Thymus (tissue), 11 donors: ENCODE data around the gene IL21R. TPM values are rescaled to one million over a fixed set of nuclear protein-coding genes. Genes with fewer than 3 reads are reported as not detected.

Source experiments
- DNase-seq, 9 donors: peaks; one replicate each; pipeline ENCODE4 v3.0.0-alpha.2; 2013; ENCODE audit warnings: low spot score in 9 of 9, low read depth in 6 of 9, missing footprints in 1 of 9
- H3K27ac ChIP-seq, 2 donors: one replicate each; pipeline ENCODE4 v1.5.1; 2013; ENCODE audit warnings: control low read depth in 1 of 2, low read depth in 1 of 2, low read length in 1 of 2, mild to moderate bottlenecking in 1 of 2, moderate library complexity in 1 of 2
- H3K27me3 ChIP-seq, 2 donors: one replicate each; pipeline ENCODE4 v1.5.1; 2013; ENCODE audit warnings: low read length in 1 of 2; ENCODE audit not compliant: control insufficient read depth in 2 of 2, insufficient read depth in 1 of 2
- H3K36me3 ChIP-seq, 2 donors: one replicate each; pipeline ENCODE4 v1.5.1; 2013; ENCODE audit warnings: low read length in 1 of 2, mild to moderate bottlenecking in 1 of 2, moderate library complexity in 1 of 2; ENCODE audit not compliant: control insufficient read depth in 2 of 2, insufficient read depth in 2 of 2
- H3K4me1 ChIP-seq, 2 donors: one replicate each; pipeline ENCODE4 v1.5.1; 2013; ENCODE audit warnings: low read length in 2 of 2; ENCODE audit not compliant: control insufficient read depth in 2 of 2, insufficient read depth in 2 of 2
- H3K4me3 ChIP-seq, 2 donors: one replicate each; pipeline ENCODE4 v1.5.1; 2013; ENCODE audit warnings: low read length in 2 of 2, control low read depth in 1 of 2, mild to moderate bottlenecking in 1 of 2
- H3K9me3 ChIP-seq, 2 donors: one replicate each; pipeline ENCODE4 v1.5.1; 2013; ENCODE audit warnings: low read length in 1 of 2, mild to moderate bottlenecking in 1 of 2; ENCODE audit not compliant: control insufficient read depth in 2 of 2, insufficient read depth in 1 of 2
- WGBS: extraction: QIAGEN DNeasy Blood & Tissue Kit; methylation state at CpG from one replicate; pipeline ENCODE4 v1.1.7; 2013; 5-methylcytosine and 5-hydroxymethylcytosine counted together
- polyA plus RNA-seq: library from polyadenylated mRNA; stranded (reverse); fragments of 200-250 nt; gene quantifications from one replicate; pipeline ENCODE4 v1.2.3, GENCODE V29; 2013
- total RNA-seq: library from RNA; stranded (reverse); fragments of 120-200 nt; gene quantifications from one replicate; pipeline ENCODE4 v1.2.4, GENCODE V29; 2013
- donor health status: healthy.

Gene IL21R
- total and polyA plus RNA-seq, 2 donors: 10.7 to 12.8 TPM

- Histone ChIP-seq H3K4me3 (no peak overlapping the region), H3K9me3 (no peaks in the 10 kb centered on the region), H3K36me3 (peaks cover 0 to 3% of the 10 kb centered on the region in 2 donors), H3K4me1 (peaks cover 10 to 21% of the 10 kb centered on the region in 2 donors), H3K27ac (no peak overlapping the region), H3K27me3 (no peaks in the 10 kb centered on the region)
- DNase-seq: no peak
- WGBS: 97% methylated on average over 5 of the region's 5 CpGs
Observed at GRCh38 chr16:27363246-27363632, 38.7 kb upstream of the IL21R start.

- Histone ChIP-seq H3K4me3 (no peak overlapping the region), H3K36me3 (peaks cover 0 to 3% of the 10 kb centered on the region in 2 donors), H3K4me1 (peaks cover 13 to 26% of the 10 kb centered on the region in 2 donors), H3K27me3 (no peaks in the 10 kb centered on the region), H3K9me3 (no peaks in the 10 kb centered on the region), H3K27ac (no peak overlapping the region)
- 97% methylated on average over 9 of the region's 9 CpGs for WGBS
- DNase-seq: no peak
Observed at GRCh38 chr16:27363797-27364196, 38.2 kb upstream of the IL21R start.

- H3K4me1 ChIP-seq: peaks cover 13 to 30% of the 10 kb centered on the region in 2 donors
- H3K27ac ChIP-seq: no peak overlapping the region
- WGBS: 86% methylated on average over 6 of the region's 6 CpGs
- H3K36me3 ChIP-seq: peaks cover 0 to 3% of the 10 kb centered on the region in 2 donors
- H3K4me3 ChIP-seq: no peak overlapping the region
- H3K27me3 ChIP-seq: no peaks in the 10 kb centered on the region
- no peak for DNase-seq
- H3K9me3 ChIP-seq: peaks cover 0 to 2% of the 10 kb centered on the region in 2 donors
Observed at GRCh38 chr16:27364493-27365141, 37.4 kb upstream of the IL21R start.

GRCh38 chr16:27365142-27366089, 36.6 kb upstream of the IL21R start:
- Histone ChIP-seq H3K36me3 (peaks cover 0 to 3% of the 10 kb centered on the region in 2 donors), H3K9me3 (peaks cover 0 to 10% of the 10 kb centered on the region in 2 donors), H3K27ac (no peak overlapping the region), H3K4me3 (no peak overlapping the region), H3K27me3 (no peaks in the 10 kb centered on the region), H3K4me1 (peaks cover 13 to 30% of the 10 kb centered on the region in 2 donors)
- 98% methylated on average over 7 of the region's 7 CpGs for WGBS
- no peak for DNase-seq

GRCh38 chr16:27366687-27367460, 35.1 kb upstream of the IL21R start:
- Histone ChIP-seq H3K4me3 (no peak overlapping the region), H3K27me3 (no peaks in the 10 kb centered on the region), H3K9me3 (peaks cover 0 to 16% of the 10 kb centered on the region in 2 donors), H3K4me1 (peaks cover 13 to 30% of the 10 kb centered on the region in 2 donors), H3K27ac (peak overlapping the region; percentile 77 to 99), H3K36me3 (peaks cover 0 to 3% of the 10 kb centered on the region in 2 donors)
- WGBS: 53% methylated on average over 14 of the region's 14 CpGs
- no peak for DNase-seq

GRCh38 chr16:27367461-27368357, 34.3 kb upstream of the IL21R start:
- H3K27me3 ChIP-seq: no peaks in the 10 kb centered on the region
- peak overlapping the region; percentile 84 to 99 for H3K27ac ChIP-seq
- peaks cover 0 to under 1% of the 10 kb centered on the region in 2 donors for H3K36me3 ChIP-seq
- H3K9me3 ChIP-seq: peaks cover 0 to 16% of the 10 kb centered on the region in 2 donors
- 3% methylated on average over 27 of the region's 27 CpGs for WGBS
- H3K4me1 ChIP-seq: peaks cover 16 to 39% of the 10 kb centered on the region in 2 donors
- DNase-seq: peak; percentile 69 to 93 (median 78)
- H3K4me3 ChIP-seq: peak overlapping the region in 1 of 2 donors; percentile 35

- Histone ChIP-seq H3K27ac (peak overlapping the region; percentile 84 to 99), H3K4me1 (peaks cover 16 to 45% of the 10 kb centered on the region in 2 donors)
- 71% methylated on average over 9 of the region's 9 CpGs for WGBS
Observed at GRCh38 chr16:27368358-27368722, 33.6 kb upstream of the IL21R start.

GRCh38 chr16:27369806-27370205, 32.2 kb upstream of the IL21R start:
- Histone ChIP-seq H3K9me3 (peaks cover 0 to 16% of the 10 kb centered on the region in 2 donors), H3K27ac (no peak overlapping the region), H3K4me3 (no peak overlapping the region), H3K4me1 (peaks cover 18 to 59% of the 10 kb centered on the region in 2 donors), H3K27me3 (no peaks in the 10 kb centered on the region), H3K36me3 (no peaks in the 10 kb centered on the region)
- WGBS: 95% methylated on average over 3 of the region's 3 CpGs
- no peak for DNase-seq

More at GRCh38 chr16:27368358-27368722, 33.6 kb upstream of the IL21R start:
- peaks cover 0 to 16% of the 10 kb centered on the region in 2 donors for H3K9me3 ChIP-seq
- no peak for DNase-seq
- H3K36me3 ChIP-seq: no peaks in the 10 kb centered on the region
- H3K27me3 ChIP-seq: no peaks in the 10 kb centered on the region
- H3K4me3 ChIP-seq: no peak overlapping the region
